Spleen (tissue), 7 donors: Measurements from ENCODE around the gene CLCN6.

Experiments used
- CTCF ChIP-seq, 11 experiments: fragments of 200-600 bp in 7 of 11; fragments of 450-650 bp in 4 of 11; sonication (generic) in 4 of 11; IDR thresholded peaks in 8 of 11; conservative IDR thresholded peaks in 3 of 11; 1 replicate in 7 of 11; 2 replicates in 4 of 11; pipeline versions ENCODE4 v1.4.0 to v1.8.0; 2016 to 2021; ENCODE audit warnings: antibody characterized with exemption in 11 of 11, inconsistent platforms in 4 of 11, mild to moderate bottlenecking in 1 of 11
- POLR2A ChIP-seq, 3 donors: fragments of 450-650 bp; IDR thresholded peaks; one replicate each; pipeline ENCODE4 v1.5.1; 2017; ENCODE audit warnings: antibody characterized with exemption in 3 of 3, mild to moderate bottlenecking in 1 of 3
- POLR2AphosphoS5 ChIP-seq, 3 donors: sonication (generic); formaldehyde crosslinking; IDR thresholded peaks; one replicate each; pipeline ENCODE4 v1.5.1; 2017; ENCODE audit warnings: antibody characterized with exemption in 3 of 3
- donor health status: DM: no; HTN: no; CAD: no; lungs with moderate emphysema.
- donor health status: DM: no; HTN: no; CAD: no.
- donor health status: DM: no; HTN: no; CAD: no.

GRCh38 chr1:11833497-11833896 lies 27.5 kb downstream of the CLCN6 start:
- no peak for TF ChIP-seq POLR2A (IDR thresholded peaks at IDR 0.05)
- TF ChIP-seq CTCF (IDR thresholded peaks at IDR 0.05 in 8 of 11, conservative IDR thresholded peaks at IDR 0.05 in 3 of 11) = no peak
- TF ChIP-seq POLR2AphosphoS5 (IDR thresholded peaks at IDR 0.05) = no peak
